Activated CD8-positive, alpha-beta T cell treated with anti-CD3 and anti-CD28 coated beads for 36 hours (primary cell): ENCODE data around the gene ZNF524. TPM values are rescaled to one million over a fixed set of nuclear protein-coding genes. Genes with fewer than 3 reads are reported as not detected.
"Not testable (repeated sequence)": the region's sequence is repeated elsewhere in the genome, so short reads cannot be mapped to it uniquely, and the experiment has no call there.

Source experiments
- ATAC-seq: fragments of 200-7000 bp; cut with Tn5 transposase; one replicate; pipeline ENCODE4 v1.10.0; 2021; ENCODE audit warnings: mild to moderate bottlenecking, moderate library complexity
- CTCF ChIA-PET: fragments of 350-600 bp; sonication (Branson Sonifier 250); formaldehyde crosslinking; loops from one replicate; lab custom pipeline; 2021; ENCODE audit warnings: antibody characterized with exemption; lab: Charles Lee
- POLR2A ChIA-PET: fragments of 350-600 bp; sonication (Branson Sonifier 250); formaldehyde crosslinking; loops from one replicate; lab custom pipeline; 2021; ENCODE audit warnings: antibody characterized with exemption; lab: Charles Lee
- DNase-seq: peaks from one replicate; pipeline ENCODE4 v3.0.0-alpha.2; 2020
- H3K27ac Mint-ChIP-seq: one replicate; pipeline ENCODE4 v1.8.0; 2021; ENCODE audit warnings: mild to moderate bottlenecking, mixed read lengths
- H3K27me3 Mint-ChIP-seq: one replicate; pipeline ENCODE4 v1.8.0; 2021; ENCODE audit warnings: mixed read lengths
- H3K36me3 Mint-ChIP-seq: one replicate; pipeline ENCODE4 v1.8.0; 2021; ENCODE audit warnings: low read depth, mixed read lengths
- H3K4me1 Mint-ChIP-seq: one replicate; pipeline ENCODE4 v1.8.0; 2021; ENCODE audit warnings: low read depth, mixed read lengths
- H3K4me3 Mint-ChIP-seq: one replicate; pipeline ENCODE4 v1.8.0; 2021; ENCODE audit warnings: mild to moderate bottlenecking, moderate library complexity, mixed read lengths
- H3K9me3 Mint-ChIP-seq: one replicate; pipeline ENCODE4 v1.8.0; 2021; ENCODE audit warnings: mixed read lengths
- CTCF ChIP-seq: fragments of 200-600 bp; IDR thresholded peaks from one replicate; pipeline ENCODE4 v1.8.0; 2022; ENCODE audit warnings: antibody characterized with exemption, mild to moderate bottlenecking
- intact Hi-C: fragments of 100-400 bp; cut with micrococcal nuclease; formaldehyde crosslinking; loops from one replicate; pipeline ENCODE4 v1.10.0; 2022
- total RNA-seq, 2 experiments: library from RNA; stranded (reverse); gene quantifications; one replicate each; pipeline ENCODE4 v1.2.3, GENCODE V29; 2021

Gene ZNF524
- total RNA-seq, 2 experiments from 2014 or later = 11.0 to 12.3 TPM

- TF ChIP-seq CTCF = no peak
- no peak overlapping the region for H3K27ac Mint-ChIP-seq
- DNase-seq = no peak
- ChIA-PET CTCF (interaction anchor here (1.1 to 2.1 kb wide), 5 partner anchors 24 to 77 kb away, joined by 3 to 8 read pairs (median 4); partner anchors contain the start of gene ZNF865), POLR2A (interaction anchor here (1.3 to 1.7 kb wide), 2 partner anchors 18 to 95 kb away, joined by 5 to 6 read pairs; partner anchors contain the start of gene ZNF524)
- H3K4me3 Mint-ChIP-seq = peak overlapping the region; percentile 87
- no peaks in the 10 kb centered on the region for H3K27me3 Mint-ChIP-seq
- intact Hi-C loops = no loop called here
- peaks cover 2% of the 10 kb centered on the region for H3K9me3 Mint-ChIP-seq
- peaks cover 15% of the 10 kb centered on the region for H3K36me3 Mint-ChIP-seq
- ATAC-seq = no peak
- peaks cover 29% of the 10 kb centered on the region for H3K4me1 Mint-ChIP-seq
Observed at GRCh38 chr19:55581823-55582223, 18.3 kb upstream of the ZNF524 start.

- intact Hi-C loops, H3K27me3 Mint-ChIP-seq: not testable (repeated sequence)
- POLR2A ChIA-PET = interaction anchor here (1.3 kb wide), 1 partner anchor 18 kb away, joined by 5 read pairs; the partner anchor contains the start of gene ZNF524
Observed at GRCh38 chr19:55582284-55582683, 17.8 kb upstream of the ZNF524 start.

GRCh38 chr19:55583897-55584296, 16.2 kb upstream of the ZNF524 start:
- CTCF ChIA-PET = interaction anchor here (0.9 to 2.2 kb wide), 3 partner anchors 22 to 50 kb away, joined by 3 to 8 read pairs (median 3); partner anchors contain the start of gene ZNF865
- POLR2A ChIA-PET, H3K27ac Mint-ChIP-seq, ATAC-seq, H3K4me3 Mint-ChIP-seq, H3K27me3 Mint-ChIP-seq, H3K36me3 Mint-ChIP-seq, H3K9me3 Mint-ChIP-seq, intact Hi-C loops, DNase-seq: not testable (repeated sequence)
- H3K4me1 Mint-ChIP-seq = peaks cover 39% of the 10 kb centered on the region

More at GRCh38 chr19:55582284-55582683, 17.8 kb upstream of the ZNF524 start:
- DNase-seq, H3K4me3 Mint-ChIP-seq, H3K9me3 Mint-ChIP-seq, ATAC-seq, H3K27ac Mint-ChIP-seq, CTCF ChIA-PET: not testable (repeated sequence)
- Mint-ChIP-seq H3K36me3 (peaks cover 11% of the 10 kb centered on the region), H3K4me1 (peaks cover 32% of the 10 kb centered on the region)

GRCh38 chr19:55584871-55585270, 15.2 kb upstream of the ZNF524 start:
- H3K4me3 Mint-ChIP-seq = no peak overlapping the region
- ChIA-PET POLR2A (interaction anchor here (1.0 to 1.3 kb wide), 2 partner anchors 11 to 97 kb away, joined by 3 to 4 read pairs; no protein-coding TSS in a partner anchor), CTCF (interaction anchor here (1.3 to 2.2 kb wide), 3 partner anchors 21 to 117 kb away, joined by 4 to 8 read pairs (median 4); partner anchors contain the start of gene ZNF865)
- no peak overlapping the region for H3K27ac Mint-ChIP-seq
- peaks cover 2% of the 10 kb centered on the region for H3K36me3 Mint-ChIP-seq
- H3K27me3 Mint-ChIP-seq = no peaks in the 10 kb centered on the region
- DNase-seq (no peak), ATAC-seq (no peak)
- intact Hi-C loops = no loop called here
- TF ChIP-seq CTCF = no peak
- H3K9me3 Mint-ChIP-seq = no peaks in the 10 kb centered on the region
- peaks cover 34% of the 10 kb centered on the region for H3K4me1 Mint-ChIP-seq

GRCh38 chr19:55585658-55586339, 14.3 kb upstream of the ZNF524 start:
- intact Hi-C loops = no loop called here

More at GRCh38 chr19:55585658-55586339, 14.3 kb upstream of the ZNF524 start:
- Mint-ChIP-seq H3K36me3 (no peaks in the 10 kb centered on the region), H3K27ac (no peak overlapping the region), H3K4me3 (peak overlapping the region; percentile 76), H3K4me1 (peaks cover 32% of the 10 kb centered on the region), H3K27me3 (no peaks in the 10 kb centered on the region), H3K9me3 (no peaks in the 10 kb centered on the region)
- ChIA-PET POLR2A (interaction anchor here (0.8 to 1.3 kb wide), 4 partner anchors 10 to 98 kb away, joined by 3 to 4 read pairs (median 4); partner anchors contain the start of gene FIZ1), CTCF (interaction anchor here (0.8 to 2.6 kb wide), 5 partner anchors 13 to 118 kb away, joined by 3 to 8 read pairs (median 4); no protein-coding TSS in a partner anchor)
- TF ChIP-seq CTCF = no peak
- ATAC-seq = peak; percentile 26
- peak; percentile 61 for DNase-seq
